Brain microvascular endothelial cell (primary cell): ENCODE measurements around the gene HOXA11.

Experiments used
- DNase-seq: peaks from one replicate; pipeline ENCODE4 v3.0.0-alpha.2; 2020
- H3K27ac ChIP-seq: fragments of 250-450 bp; sonication (Bioruptor Pico); 2 replicates; pipeline ENCODE4 v1.5.1; 2020; ENCODE audit warnings: mild to moderate bottlenecking, moderate library complexity
- H3K27me3 ChIP-seq: fragments of 250-450 bp; sonication (Bioruptor Pico); replicated peaks from 2 replicates; pipeline ENCODE4 v1.5.1; 2020; ENCODE audit warnings: mild to moderate bottlenecking
- H3K36me3 ChIP-seq: fragments of 250-450 bp; sonication (Bioruptor Pico); replicated peaks from 2 replicates; pipeline ENCODE4 v1.5.1; 2020; ENCODE audit warnings: mild to moderate bottlenecking
- H3K4me3 ChIP-seq: 2 replicates; pipeline ENCODE4 v1.5.1; 2011; ENCODE audit warnings: low read depth, mild to moderate bottlenecking, control low read depth, low read length, moderate library complexity
- in situ Hi-C: cut with HindIII; loops from 2 replicates; pipeline ENCODE4 v1.10.0; 2017; ENCODE audit warnings: low sequenced_read_pairs, low pct_ligation_motif_present
- TF ChIP-seq, protein P1 (sequence below): IDR thresholded peaks from 2 replicates; pipeline ENCODE4 v1.5.1; 2011; ENCODE audit warnings: low read depth, mild to moderate bottlenecking, moderate library complexity, low read length, control low read depth, inconsistent platforms; ENCODE audit errors: missing control alignments

HOXA11 gene

GRCh38 chr7:27159266-27160144 is 25.5 kb downstream of the HOXA11 start:
- no peak for DNase-seq
- in situ Hi-C loops = loop anchor here (10.0 kb wide), 1 partner anchor 785 kb away; no protein-coding TSS in a partner anchor
- Histone ChIP-seq H3K4me3 (no peak overlapping the region), H3K36me3 (no peaks in the 10 kb centered on the region), H3K27ac (no peak overlapping the region), H3K27me3 (peaks cover 96% of the 10 kb centered on the region)
- TF ChIP-seq, protein P1, sequence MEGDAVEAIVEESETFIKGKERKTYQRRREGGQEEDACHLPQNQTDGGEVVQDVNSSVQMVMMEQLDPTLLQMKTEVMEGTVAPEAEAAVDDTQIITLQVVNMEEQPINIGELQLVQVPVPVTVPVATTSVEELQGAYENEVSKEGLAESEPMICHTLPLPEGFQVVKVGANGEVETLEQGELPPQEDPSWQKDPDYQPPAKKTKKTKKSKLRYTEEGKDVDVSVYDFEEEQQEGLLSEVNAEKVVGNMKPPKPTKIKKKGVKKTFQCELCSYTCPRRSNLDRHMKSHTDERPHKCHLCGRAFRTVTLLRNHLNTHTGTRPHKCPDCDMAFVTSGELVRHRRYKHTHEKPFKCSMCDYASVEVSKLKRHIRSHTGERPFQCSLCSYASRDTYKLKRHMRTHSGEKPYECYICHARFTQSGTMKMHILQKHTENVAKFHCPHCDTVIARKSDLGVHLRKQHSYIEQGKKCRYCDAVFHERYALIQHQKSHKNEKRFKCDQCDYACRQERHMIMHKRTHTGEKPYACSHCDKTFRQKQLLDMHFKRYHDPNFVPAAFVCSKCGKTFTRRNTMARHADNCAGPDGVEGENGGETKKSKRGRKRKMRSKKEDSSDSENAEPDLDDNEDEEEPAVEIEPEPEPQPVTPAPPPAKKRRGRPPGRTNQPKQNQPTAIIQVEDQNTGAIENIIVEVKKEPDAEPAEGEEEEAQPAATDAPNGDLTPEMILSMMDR = no peak

DNA sequence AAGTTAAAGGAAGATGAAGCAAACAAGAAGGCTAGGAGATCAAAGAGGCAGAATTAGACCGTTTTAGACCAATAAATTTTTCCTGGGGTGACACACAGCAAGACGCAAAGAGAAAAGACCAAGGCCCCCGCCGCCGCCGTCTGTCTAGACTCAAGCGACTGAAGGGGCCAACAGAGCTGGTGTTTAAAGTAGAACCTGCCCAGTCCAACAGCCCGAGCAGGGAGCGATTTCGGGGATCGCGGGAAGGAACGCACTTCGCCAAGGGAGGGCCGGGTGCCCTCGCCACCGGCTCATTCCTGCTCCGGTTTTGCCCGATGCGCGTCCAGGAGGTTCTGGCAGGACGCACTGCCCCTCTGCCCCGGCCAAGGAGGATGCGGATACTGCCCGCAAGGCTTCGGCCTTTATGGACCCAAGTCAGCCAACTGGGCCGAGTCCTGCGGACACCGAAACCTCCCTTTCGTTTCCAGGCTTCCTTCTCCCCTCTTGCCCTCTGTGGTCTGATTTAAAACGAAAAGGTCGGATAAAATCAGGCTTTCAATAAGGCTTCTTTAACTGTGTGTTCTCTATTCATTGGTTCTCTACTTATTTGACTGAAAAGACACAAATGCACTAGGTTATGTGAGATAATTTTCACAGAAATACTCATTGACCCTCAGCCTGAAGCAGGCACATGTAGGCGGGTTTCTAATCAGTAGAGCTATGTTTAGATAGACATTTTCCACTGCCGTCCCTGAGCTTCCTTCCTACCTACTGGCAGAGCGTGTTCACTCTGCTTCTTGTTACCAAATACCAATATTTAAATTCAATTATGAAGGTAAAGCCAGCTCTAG is 26.4 kb downstream of the HOXA11 start:
- no peaks in the 10 kb centered on the region for H3K36me3 ChIP-seq
- in situ Hi-C loops = no loop called here
- H3K27me3 ChIP-seq = peaks cover 96% of the 10 kb centered on the region
- no peak for DNase-seq
- TF ChIP-seq, protein P1 = no peak
- H3K4me3 ChIP-seq = no peak overlapping the region
- no peak overlapping the region for H3K27ac ChIP-seq

- no peak for DNase-seq
- Histone ChIP-seq H3K27me3 (peaks cover 96% of the 10 kb centered on the region), H3K27ac (no peak overlapping the region), H3K4me3 (no peak overlapping the region), H3K36me3 (no peaks in the 10 kb centered on the region)
- in situ Hi-C loops = no loop called here
- TF ChIP-seq, protein P1 = no peak
Observed at GRCh38 chr7:27157702-27158431, 27.2 kb downstream of the HOXA11 start.

- no peak overlapping the region for H3K4me3 ChIP-seq
- H3K27me3 ChIP-seq = peaks cover 96% of the 10 kb centered on the region
- no peak for DNase-seq
- in situ Hi-C loops = no loop called here
- TF ChIP-seq, protein P1 = no peak
- H3K36me3 ChIP-seq = no peaks in the 10 kb centered on the region
- H3K27ac ChIP-seq = no peak overlapping the region
Observed at GRCh38 chr7:27156916-27157701, 27.9 kb downstream of the HOXA11 start.

- Histone ChIP-seq H3K27me3 (peaks cover 97% of the 10 kb centered on the region), H3K27ac (no peak within 1 kb of the TSS), H3K4me3 (no peak within 1 kb of the TSS), H3K36me3 (no peaks in the 10 kb centered on the region)
- TF ChIP-seq, protein P1 = no peak
- in situ Hi-C loops = no loop called here
- no peak for DNase-seq
Observed at GRCh38 chr7:27156508-27156898, 28.5 kb downstream of the HOXA11 start, which contains the start of gene HOXA7. HOXA7 (minus strand) TSS chr7:27156675; CDS start chr7:27156545, 130 bp downstream.
